ENCODE data around the gene CSRP3.

The CSRP3 gene

DNA sequence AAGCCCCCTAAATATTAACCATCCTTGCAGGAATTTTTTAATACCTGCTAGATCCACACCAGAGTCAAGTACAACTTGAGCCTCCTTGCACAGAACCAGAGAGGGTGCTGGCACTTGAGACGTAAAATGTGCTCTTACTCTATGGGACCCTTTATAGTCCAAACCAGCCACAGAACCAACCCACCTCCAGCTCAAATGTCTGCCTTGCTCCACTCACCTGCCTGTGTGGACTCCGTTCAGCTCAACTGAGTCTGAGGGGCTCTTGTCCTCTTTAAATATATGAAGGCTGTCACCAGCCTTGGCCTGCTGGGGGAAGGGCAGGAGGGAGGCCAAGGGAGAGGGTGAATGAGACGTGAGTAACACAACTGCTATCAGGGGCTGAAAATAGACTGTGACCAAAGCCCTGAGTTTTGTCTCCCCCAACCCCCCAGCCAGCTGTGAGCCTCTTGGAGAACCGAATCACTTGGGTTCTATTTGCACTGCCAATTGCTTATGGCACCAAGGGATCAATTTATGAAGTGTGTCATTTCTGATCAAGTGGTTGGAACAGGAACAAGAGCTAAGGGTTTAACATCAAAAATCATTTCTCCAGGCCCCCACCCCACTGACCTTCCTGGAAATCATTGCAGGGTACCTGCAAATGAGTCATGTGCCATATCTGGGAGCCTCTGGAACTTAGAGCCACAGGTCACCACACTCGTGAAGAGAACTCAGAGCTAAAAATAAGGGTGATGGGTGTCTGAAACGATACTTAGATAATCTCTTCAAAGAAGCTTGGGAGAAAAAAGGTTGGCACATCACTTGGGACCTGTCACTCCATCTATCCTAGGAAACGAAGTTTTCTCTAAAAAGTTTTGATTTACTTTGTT, at the start of gene CSRP3:
CSRP3 (minus strand) TSS at position 247 of the 869 bp plus-strand sequence. CDS start 9,535 bp downstream, outside the sequence.
- no peak for DNase-seq (ENCODE audit: low read depth)

DNA sequence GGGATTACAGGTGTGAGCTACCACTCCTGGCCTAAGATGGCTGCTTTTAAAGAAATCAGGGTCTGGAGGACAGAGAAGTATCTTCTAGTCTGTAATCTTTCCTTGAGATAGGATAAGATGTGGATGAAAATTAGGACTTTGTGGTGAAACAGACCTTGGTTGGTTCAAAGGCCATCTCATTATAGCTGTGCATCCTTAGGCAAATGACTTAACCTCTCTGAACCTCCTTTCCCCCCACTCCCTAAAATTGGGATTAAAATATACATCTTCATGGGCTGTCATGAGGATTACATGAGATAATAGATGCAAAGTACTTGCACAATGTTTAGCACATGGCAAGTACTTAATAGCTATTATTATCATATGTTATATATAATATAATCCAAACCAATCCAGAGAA, 49.8 kb upstream of the CSRP3 start:
- no peak for DNase-seq (ENCODE audit: low read depth)

DNA sequence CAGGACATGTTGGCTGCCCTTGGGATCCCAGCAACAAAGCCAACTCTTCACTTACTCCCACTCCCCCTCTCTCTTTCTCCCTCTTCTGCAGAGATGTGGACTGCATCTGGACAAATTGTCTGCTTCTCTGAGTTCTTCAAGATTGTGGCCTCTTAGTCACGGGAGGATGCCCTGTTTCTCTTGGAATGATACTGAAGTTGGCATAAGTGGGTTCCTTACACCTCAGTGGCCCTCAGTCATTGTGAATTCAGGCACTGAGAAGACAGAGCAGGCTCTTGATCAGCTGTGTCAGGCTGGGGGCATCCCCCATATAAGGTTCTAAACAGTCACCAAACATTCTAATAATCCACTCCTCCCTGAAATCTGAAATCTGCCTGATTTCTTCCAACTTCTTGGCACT, 45.0 kb upstream of the CSRP3 start:
- DNase-seq (ENCODE audit: low read depth): no peak

DNA sequence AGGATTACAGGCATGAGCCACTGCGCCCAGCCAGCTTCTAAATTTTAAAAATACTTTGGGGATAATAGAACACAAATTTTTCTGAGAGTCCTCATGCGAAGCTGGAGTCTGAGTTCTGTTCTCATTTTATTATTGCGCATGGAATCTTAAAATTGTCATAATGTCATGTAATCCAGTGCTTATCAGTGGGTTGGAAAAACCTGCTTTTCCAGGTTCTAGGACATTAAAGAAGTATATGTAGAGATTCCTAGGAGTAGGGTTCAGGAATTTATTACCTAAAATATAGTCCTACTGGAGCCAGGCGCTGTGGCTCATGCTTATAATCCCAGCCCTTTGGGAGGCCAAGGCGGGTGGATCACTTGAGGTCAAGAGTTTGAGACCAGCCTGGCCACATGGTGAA, 43.6 kb upstream of the CSRP3 start:
- DNase-seq (ENCODE audit: low read depth): no peak

DNA sequence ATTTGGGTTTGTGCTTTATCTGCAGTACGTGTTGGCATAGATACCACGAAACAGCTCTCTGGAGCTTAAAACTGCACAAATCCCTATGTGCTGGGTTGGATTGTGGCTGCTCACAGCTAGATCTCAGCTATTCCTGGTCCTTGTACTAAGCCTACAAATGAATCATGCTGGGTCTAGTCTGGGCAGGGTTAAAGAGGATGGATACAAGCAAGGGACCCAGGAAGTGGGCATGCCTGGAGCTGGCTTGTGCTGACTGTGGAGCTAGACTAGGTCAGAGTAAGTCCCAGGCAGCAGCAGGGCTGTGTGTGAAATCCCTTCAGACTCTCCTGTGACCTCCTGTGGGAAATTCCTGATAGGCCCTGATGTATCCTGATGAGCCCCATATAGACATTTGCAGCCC, 42.8 kb upstream of the CSRP3 start:
- DNase-seq (ENCODE audit: low read depth): no peak

DNA sequence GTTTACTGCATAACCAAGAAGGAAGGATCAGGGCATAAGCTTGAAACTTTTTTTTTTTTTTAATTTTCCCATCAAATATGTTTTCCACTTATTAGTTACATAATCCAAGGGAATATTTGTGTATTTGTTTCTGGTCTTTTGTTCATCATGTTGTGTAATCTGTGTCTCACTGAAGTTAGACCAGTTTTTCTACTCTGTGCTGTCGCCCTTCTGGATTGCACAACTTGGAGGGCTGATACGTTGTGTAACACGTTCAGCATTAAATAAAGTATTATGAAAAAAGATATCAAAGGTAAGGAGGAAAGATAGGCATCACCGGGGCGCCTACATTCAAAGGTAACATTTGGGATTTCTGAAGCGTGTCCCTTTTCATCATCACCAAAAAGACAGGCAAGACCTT, 42.3 kb upstream of the CSRP3 start:
- DNase-seq (ENCODE audit: low read depth): peak; percentile 65

DNA sequence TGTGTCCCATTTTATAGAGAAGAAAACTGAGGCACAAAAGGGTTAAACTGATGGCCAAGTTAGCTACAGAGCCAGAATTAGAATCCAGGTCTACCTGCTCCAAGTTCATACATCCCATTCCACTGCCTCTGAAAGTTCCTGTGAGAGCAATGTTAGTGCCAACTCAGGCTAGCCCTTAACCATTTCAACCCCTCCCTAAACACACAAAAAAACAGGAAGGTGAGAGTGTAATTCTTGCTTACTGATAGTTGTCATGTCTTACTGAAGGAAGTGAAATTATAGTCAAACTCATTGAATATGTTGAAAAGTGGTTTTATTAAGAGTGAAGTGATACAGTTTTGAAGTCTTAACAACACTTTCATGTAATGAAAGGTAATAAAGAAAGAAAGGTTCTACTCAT, 41.8 kb upstream of the CSRP3 start:
- DNase-seq (ENCODE audit: low read depth): no peak

DNA sequence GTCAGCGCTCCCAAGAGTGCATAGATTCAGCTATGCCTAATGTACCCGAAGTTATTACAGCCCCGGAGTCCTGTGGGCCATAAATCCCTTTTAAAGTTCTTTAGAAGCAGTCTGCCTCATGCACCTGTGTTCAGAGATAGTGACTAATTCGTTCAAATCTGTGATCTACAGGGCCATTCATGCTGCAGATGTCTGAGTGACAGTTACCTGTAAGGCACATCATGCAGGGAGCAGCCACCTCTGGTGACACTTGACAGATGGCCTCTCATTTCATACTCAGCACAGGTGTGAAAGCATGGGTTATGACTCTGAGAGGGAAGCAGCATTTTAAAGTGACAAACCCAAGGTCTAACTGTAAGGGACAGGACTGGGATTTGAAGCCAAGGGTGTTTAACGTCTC, 41.4 kb upstream of the CSRP3 start:
- no peak for DNase-seq (ENCODE audit: low read depth)

DNA sequence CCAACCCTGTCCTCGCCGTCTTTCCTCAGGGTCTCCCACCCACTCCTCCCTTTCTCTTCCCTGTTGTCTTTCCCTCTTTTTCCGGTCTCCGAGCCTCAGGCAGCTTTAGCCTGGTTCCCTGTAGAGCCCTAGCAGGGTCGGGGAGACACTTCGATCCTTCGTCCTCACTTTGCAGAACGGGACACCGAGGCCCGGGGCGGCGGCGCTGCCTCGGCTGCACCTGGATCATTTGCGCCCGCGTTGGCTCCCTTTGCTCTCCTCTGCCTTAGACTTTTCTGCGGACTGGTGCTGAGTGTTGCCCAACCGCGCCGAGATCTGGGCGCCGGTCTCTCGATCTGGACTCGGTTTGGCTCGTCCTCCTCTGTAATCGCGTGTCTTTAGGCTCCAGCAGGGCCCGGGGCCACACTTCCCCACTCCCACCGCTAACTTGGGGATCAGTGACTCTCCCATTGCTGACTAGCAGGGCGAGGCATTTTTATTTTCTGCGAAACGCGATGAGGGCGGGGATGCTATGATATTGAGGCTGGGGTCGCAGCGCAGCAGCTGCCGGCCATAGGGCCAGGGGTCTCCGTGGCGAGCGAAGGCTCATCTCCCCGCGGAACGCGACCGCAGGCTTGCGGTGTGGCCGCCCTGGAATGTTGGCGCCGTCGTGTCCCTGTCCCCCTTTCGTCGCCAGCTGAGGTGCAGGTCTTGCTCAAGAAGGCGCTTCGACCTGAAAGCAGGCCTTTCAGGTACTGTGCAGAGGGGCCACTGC, 40.6 kb upstream of the CSRP3 start:
- no peak for DNase-seq (ENCODE audit: low read depth)

DNA sequence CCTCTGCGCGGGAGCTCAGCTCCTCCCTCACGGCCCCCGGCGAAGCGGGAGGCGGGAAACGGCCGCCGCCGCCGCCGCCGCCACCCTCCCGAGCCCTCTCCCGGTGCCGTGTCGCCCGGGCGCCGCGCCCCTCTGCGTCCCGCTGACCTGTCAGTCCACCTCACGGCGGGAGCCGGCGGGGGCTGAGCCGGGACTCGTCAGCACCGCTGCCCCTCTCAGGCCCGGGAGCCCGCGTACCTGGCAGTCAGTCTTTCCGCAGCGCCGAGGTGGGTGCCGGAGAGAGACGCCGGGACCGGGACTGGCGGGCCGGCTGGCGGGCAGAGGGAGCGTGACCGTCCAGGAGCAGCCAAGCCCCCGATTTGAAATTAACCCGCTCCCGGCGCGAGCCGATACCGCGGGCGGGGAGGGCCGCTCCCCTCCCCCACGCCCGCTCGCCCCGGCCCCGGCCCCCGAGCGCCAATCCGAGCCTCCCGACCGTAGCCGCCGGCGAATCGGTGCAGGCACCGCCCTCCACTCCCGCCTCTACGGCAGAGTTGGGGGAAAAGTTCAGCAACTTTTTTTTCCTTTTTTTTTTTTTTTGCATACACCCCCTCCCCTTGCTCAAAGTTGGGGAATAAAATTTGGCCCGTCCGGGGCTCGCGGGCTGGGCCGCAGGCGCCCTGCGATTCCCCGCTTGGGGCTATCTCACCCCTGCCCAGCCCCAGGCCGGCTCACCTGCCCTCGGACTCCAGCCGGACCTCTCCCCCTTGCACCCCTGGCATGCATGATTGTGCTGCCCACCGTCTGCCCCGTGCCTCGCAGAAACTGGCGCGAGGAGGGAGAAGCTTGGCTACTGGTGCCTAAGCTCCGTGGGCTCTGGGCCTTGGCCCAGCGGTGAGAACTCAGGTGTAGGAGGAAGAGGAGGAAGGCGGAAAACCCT, 39.7 kb upstream of the CSRP3 start:
- DNase-seq (ENCODE audit: low read depth): no peak

DNA sequence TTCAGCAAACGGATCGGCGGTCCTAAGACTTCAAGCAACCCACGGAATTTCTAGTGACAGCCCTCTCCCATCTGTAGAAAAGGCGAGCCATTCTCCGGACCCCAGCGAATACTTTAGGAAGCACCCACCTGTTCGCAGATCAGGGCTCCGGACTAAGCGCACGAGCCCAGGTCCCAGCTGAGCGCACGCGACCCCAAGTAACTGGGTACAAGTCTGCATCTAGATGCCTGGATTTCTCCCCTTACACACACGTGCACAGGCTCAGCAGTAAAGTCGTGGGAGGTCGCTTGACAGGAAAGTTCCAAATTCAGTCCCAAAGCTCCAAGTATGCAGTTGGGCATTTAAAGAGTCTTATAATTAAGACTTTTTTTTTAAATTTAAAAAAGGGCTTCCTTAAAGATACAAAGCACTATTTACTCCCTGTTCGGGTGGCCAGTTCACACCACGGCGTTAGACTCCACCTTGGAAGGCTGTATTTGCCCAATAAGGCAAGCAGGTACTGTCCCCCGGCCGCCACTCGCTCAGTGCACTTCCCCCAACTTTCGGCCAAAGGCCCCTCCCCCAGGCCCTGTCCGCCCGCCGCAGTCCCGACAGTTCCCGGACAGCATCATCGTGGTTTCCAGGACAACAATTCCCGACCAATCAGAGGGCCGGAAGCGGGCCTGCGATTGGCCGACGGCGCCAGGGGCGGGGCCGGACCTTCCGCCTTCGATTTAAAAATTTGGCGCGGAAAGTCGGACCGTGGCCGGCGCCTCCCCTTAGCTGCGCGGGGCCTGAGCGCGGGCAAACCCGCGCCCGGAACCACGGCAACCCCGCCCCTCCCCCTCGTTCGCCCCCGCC, 38.9 kb upstream of the CSRP3 start, which contains the start of gene E2F8:
E2F8 (minus strand) TSS at position 526 of the 840 bp plus-strand sequence. CDS start 824 bp downstream, outside the sequence.
- DNase-seq (ENCODE audit: low read depth): peak; percentile 88

DNA sequence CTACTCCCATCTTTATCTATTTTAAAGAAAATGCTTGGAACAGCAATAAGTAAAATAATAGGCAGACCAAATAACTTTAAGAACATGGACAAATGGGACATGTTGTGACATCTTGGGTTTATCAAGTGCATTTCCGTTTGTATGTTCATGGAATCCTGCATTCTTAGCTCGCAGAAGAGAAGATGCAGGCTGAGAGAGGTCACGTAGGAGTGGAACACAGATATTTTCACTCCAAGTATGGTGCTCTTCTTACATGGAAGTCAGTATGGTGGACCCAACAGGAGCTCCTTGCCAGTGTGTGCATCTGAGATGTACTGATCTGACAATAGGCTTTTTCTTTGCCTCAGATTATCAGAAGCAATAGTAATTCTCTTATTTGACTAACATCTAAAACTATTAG, 37.3 kb upstream of the CSRP3 start:
- no peak for DNase-seq (ENCODE audit: low read depth)

DNA sequence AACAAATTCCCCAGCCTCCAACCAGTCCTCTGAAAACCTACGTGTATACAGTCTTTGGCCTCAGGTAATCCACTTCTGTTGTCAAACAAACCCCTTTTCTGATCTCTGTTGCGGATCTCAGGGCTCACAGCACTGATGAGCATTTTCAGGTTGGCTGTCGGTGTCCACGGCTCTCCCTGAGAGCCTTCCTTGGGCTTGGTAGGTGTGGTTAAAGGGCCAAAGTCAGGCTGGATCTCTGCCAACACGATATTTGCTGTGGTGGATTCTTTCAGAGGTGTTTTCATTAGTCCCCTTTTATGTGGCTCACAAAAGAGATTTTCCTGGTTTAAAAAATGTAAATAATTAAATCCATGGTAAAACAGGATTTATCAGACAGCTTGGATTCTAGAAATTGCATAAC, 36.0 kb upstream of the CSRP3 start:
- DNase-seq (ENCODE audit: low read depth): no peak

DNA sequence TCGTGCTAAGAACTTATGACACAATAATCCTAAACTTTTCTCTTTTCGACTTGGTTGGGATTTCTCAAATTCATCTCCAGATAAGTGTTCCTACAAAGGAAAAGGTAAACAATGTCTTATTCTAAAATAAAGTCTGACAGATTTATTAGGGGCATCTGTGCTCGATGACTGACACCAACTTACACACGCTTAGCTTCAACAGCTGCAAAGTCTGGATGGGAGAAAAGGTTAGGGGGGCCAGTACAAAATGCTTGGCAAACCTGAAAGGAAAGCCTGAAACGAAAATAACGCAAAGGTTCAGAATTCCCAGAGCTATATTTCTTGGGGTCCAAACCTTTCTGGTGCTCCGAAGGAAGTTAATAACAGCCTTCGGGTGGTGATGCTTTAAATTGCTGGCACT, 35.6 kb upstream of the CSRP3 start:
- DNase-seq (ENCODE audit: low read depth): no peak

DNA sequence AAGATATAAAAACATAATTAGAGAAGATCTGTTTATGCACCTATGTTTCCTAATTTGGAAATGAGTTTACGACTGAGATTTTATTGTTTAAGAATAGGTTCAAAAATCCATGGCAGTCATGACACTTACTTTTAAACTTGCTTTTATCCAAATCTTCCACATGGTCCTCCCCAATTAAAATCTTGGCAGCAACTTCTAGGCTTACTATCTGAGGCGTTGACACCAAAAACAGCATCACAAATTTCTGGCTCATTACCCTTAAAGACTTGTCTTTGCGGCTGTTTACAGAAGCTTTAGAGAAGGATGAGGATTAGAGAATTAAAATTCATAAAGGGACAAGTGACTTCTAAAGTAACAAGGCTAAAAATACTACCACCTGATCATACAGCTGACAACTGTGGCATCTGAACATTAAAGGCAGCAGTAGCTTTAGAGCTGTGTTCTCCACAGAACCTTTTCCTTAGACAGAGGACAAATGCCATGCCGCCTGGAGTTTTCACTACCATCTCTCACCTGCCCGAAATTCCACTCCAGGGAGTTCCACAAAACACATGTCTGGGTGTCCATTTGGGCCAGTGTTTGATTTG, 32.5 kb upstream of the CSRP3 start:
- no peak for DNase-seq (ENCODE audit: low read depth)

DNA sequence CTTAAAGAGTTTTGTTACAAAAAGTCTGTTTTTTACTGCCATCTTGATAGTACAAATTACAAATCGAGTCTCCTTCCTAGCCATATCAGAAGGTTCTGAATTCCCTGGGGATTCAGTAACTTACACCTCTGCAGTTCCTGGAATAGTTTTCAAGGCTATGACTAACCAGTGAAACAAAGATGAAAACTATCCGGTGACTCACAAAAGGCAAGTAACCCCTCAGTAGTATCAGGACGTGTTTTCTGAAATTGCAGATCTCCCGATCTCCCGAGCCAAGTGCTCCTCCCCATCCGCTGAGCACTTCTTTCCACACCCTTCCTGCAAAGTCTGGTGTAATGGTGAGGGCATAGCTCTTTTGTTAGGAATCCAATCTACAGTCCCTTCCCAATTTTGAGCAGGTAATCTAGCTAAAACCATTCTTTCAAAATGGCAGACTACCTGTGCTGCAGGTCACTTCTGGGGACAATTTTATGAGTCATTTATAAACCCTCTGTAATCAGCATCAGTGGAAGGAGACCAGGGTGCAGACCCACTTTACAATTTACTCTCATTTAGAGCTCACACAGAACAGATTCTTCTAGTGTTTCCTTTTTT, 31.2 kb upstream of the CSRP3 start:
- DNase-seq (ENCODE audit: low read depth): peak; percentile 85

DNA sequence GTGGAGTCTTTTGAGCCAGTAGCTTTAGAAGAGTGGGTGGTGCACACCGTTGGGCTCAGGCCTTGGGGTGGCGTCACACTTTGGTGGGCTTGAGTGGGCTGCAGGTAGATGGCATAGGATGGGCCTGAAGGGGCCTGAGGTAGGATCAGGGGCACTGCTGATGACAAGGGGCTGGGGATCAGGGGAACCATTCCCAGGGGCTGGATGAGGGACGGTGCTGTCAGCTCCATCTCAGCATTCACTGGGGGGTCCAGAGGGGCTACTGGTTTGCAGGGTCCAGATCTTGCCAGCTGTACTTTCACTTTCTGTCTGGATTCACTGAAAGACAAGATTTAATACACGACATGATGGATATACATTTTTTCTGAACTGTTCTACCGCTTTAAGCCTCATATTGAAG, 27.9 kb upstream of the CSRP3 start:
- no peak for DNase-seq (ENCODE audit: low read depth)

DNA sequence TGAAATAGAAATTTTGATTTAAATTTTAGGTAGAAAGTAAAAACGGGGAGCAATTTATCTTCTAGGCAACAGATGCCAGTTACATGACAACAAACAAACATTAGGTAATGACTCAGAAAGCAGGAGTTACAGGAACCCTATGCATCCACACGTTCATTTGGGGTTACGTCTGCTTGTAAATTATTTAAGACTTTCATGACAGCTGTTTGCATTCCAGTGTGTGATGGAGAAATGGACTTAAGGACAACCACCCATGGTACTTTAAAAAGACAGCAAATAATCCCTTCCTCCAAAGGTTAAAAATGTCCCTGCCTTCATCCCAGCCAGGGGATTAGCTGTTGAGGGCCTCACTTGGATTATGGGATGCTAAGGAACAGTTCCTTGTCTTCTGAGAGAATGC, 27.2 kb upstream of the CSRP3 start:
- peak; percentile 48 for DNase-seq (ENCODE audit: low read depth)

DNA sequence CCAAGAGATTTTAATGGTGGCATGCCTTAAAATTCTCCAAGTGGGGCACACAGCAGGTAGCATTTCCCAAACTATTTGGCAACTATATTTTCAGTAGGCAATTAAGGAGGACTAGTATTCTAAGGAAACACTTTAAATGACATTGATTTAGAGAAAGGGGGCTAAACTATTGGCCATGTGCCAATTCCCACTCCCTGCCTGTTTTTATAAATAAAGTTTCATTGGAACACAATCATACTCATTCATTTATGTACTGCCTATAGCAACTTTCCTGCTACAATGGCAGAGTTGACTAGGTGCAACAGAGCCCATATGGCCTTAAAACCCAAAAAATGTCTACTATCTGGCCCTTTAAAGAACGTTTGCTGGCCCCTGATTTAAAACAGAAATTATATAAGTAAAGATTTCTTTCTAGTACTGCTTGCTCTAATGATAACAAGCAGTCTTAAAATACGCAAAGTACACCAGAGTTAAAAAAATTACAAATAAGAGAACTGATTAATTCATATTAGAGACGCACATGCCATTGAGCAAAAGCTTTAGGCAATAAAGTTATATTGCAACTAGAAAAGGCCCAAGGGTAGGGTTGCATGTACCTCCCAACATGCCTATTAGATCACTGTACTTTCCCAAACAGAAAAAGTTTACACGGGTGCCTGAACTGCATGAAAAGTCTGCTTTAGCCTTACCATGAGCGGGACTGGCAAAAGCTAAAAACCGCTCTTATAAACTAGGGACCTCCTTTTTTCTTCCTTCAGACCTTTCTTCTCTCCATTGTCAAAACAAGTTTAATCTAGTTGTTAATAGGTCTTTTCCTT, 24.8 kb upstream of the CSRP3 start:
- DNase-seq (ENCODE audit: low read depth): no peak

DNA sequence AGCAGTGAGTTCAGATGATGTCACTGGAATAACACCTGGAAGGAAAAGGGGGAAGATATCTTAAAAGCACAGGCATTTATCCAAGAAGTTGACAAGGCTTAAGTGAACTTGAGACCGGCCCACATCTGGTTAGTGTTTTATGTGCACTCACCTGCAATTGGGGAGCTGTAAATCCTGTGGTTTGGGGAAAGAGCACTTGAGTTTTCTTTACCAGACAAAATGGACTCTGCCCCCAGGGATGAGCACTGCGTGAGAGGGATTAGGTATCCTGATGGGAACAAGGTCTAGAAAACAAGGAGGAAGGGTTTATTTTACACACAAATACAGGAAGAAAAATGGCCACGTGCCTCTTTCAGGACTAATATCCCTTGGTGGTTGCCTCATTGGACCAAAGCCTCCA, 23.8 kb upstream of the CSRP3 start:
- DNase-seq (ENCODE audit: low read depth): no peak
